Esophagus muscularis mucosa (tissue), 4 donors: Measurements from ENCODE around the gene DDX39A. TPM values are rescaled to one million over a fixed set of nuclear protein-coding genes. Genes with fewer than 3 reads are reported as not detected.
A peak's percentile ranks its signal among the peaks of the same experiment; 100 is the strongest.

Experiments used
- DNase-seq: peaks from one replicate; pipeline ENCODE4 v3.0.0-alpha.2; 2017; ENCODE audit errors: extremely low spot score
- H3K27ac ChIP-seq, 4 donors: fragments of 200-600 bp; sonication (generic); replicated peaks in 1 of 4; 1 replicate in 3 of 4; 2 replicates in 1 of 4; pipeline ENCODE4 v1.5.1; 2016 to 2019; ENCODE audit warnings: mild to moderate bottlenecking in 1 of 4
- H3K27me3 ChIP-seq, 4 donors: fragments of 200-600 bp; sonication (generic); one replicate each; pipeline versions ENCODE4 v1.5.1 to v1.6.0; 2016 to 2019
- H3K36me3 ChIP-seq, 4 donors: fragments of 200-600 bp; sonication (generic); one replicate each; pipeline ENCODE4 v1.5.1; 2016 to 2019
- H3K4me1 ChIP-seq, 4 donors: fragments of 200-600 bp; sonication (generic); one replicate each; pipeline ENCODE4 v1.5.1; 2016 to 2019
- H3K4me3 ChIP-seq, 4 donors: fragments of 200-600 bp; sonication (generic); 1 replicate in 2 of 4; 2 replicates in 2 of 4; pipeline ENCODE4 v1.5.1; 2016 to 2019; ENCODE audit warnings: mild to moderate bottlenecking in 4 of 4, moderate library complexity in 1 of 4
- H3K9me3 ChIP-seq, 4 donors: fragments of 200-600 bp; sonication (generic); 1 replicate in 3 of 4; 2 replicates in 1 of 4; pipeline ENCODE4 v1.5.1; 2016 to 2019
- EP300 ChIP-seq: sonication (generic); formaldehyde crosslinking; IDR thresholded peaks from one replicate; pipeline ENCODE4 v1.6.1; 2017; ENCODE audit warnings: antibody characterized with exemption
- POLR2A ChIP-seq: fragments of 450-650 bp; IDR thresholded peaks from one replicate; pipeline ENCODE4 v1.6.1; 2017; ENCODE audit warnings: antibody characterized with exemption, moderate library complexity, mild to moderate bottlenecking, low read depth
- POLR2AphosphoS5 ChIP-seq, 2 donors: sonication (generic); formaldehyde crosslinking; IDR thresholded peaks; one replicate each; pipeline ENCODE4 v1.6.1; 2017; ENCODE audit warnings: antibody characterized with exemption in 2 of 2
- WGBS: methylation state at CpG from one replicate; pipeline ENCODE4 v1.1.5; 2018; 5-methylcytosine and 5-hydroxymethylcytosine counted together
- intact Hi-C: fragments of 100-400 bp; cut with DNase I; formaldehyde crosslinking; loops from one replicate; pipeline ENCODE4 v1.15.1; 2023
- total RNA-seq, 4 donors: library from RNA; depleted of rRNA; stranded (reverse); fragments of >200 nt; gene quantifications; one replicate each; pipeline versions ENCODE4 v1.1.0 to v1.2.1, GENCODE V29; 2016
- TF ChIP-seq, protein P1 (sequence below), 3 experiments: fragments of 200-600 bp in 2 of 3; fragments of 450-650 bp in 1 of 3; sonication (generic) in 2 of 3; IDR thresholded peaks; one replicate each; pipeline ENCODE4 v1.5.1; 2017 to 2019; ENCODE audit warnings: antibody characterized with exemption in 3 of 3, mild to moderate bottlenecking in 2 of 3, moderate library complexity in 1 of 3

Gene DDX39A
- total RNA-seq, 4 donors from 2014 or later = 39.3 to 56.3 (median 42.1) TPM

GRCh38 chr19:14381689-14382474, 37.3 kb downstream of the DDX39A start:
- Histone ChIP-seq H3K27me3 (no peaks in the 10 kb centered on the region), H3K4me3 (peak overlapping the region; percentile 60 to 76 (median 72)), H3K27ac (peak overlapping the region; percentile 85 to 91 (median 86)), H3K4me1 (peaks cover 48 to 82% (median 75%) of the 10 kb centered on the region in 4 donors), H3K9me3 (no peaks in the 10 kb centered on the region), H3K36me3 (peaks cover 0 to under 1% (median 0%) of the 10 kb centered on the region in 4 donors)
- TF ChIP-seq POLR2AphosphoS5 (IDR thresholded peaks at IDR 0.05) = peak in 1 of 2 donors; percentile 17
- TF ChIP-seq, protein P1, sequence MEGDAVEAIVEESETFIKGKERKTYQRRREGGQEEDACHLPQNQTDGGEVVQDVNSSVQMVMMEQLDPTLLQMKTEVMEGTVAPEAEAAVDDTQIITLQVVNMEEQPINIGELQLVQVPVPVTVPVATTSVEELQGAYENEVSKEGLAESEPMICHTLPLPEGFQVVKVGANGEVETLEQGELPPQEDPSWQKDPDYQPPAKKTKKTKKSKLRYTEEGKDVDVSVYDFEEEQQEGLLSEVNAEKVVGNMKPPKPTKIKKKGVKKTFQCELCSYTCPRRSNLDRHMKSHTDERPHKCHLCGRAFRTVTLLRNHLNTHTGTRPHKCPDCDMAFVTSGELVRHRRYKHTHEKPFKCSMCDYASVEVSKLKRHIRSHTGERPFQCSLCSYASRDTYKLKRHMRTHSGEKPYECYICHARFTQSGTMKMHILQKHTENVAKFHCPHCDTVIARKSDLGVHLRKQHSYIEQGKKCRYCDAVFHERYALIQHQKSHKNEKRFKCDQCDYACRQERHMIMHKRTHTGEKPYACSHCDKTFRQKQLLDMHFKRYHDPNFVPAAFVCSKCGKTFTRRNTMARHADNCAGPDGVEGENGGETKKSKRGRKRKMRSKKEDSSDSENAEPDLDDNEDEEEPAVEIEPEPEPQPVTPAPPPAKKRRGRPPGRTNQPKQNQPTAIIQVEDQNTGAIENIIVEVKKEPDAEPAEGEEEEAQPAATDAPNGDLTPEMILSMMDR (IDR thresholded peaks at IDR 0.05) = no peak
- intact Hi-C loops = no loop called here
- WGBS = 41% methylated on average over 13 of the region's 18 CpGs
- no peak for DNase-seq

- no peaks in the 10 kb centered on the region for H3K27me3 ChIP-seq
- intact Hi-C loops = no loop called here
- no peak overlapping the region for H3K4me3 ChIP-seq
- WGBS = 38% methylated on average over 9 of the region's 9 CpGs
- H3K4me1 ChIP-seq = peaks cover 57 to 90% (median 85%) of the 10 kb centered on the region in 4 donors
- no peaks in the 10 kb centered on the region for H3K36me3 ChIP-seq
- H3K27ac ChIP-seq = peak overlapping the region; percentile 85 to 91 (median 86)
- no peaks in the 10 kb centered on the region for H3K9me3 ChIP-seq
- TF ChIP-seq EP300 (no peak), POLR2A (no peak), POLR2AphosphoS5 (IDR thresholded peaks at IDR 0.05) (no peak)
- TF ChIP-seq, protein P1 (IDR thresholded peaks at IDR 0.05) = no peak
- DNase-seq = no peak
These were observed 39.7 kb downstream of the DDX39A start for GRCh38 chr19:14379294-14380065.

DNA sequence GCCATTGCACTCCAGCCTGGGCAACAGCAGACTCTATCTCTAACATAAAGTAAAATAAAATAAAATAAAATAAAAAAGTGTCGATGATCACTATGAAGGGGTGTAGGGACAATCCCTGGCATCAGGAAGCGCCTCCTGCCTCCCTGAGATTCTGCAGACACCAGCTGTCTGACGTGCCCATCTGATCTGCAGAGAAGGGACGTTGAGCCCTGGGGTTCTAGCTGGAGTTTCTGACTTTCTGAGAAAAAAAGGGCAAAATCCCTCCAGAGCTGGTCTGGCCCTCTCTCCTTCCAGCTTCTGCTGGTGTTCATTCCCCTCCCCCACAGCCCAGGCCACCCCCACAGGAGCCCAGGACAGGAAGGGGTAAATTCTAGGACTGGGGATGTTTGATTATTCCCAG, 40.3 kb downstream of the DDX39A start:
- intact Hi-C loops = no loop called here
- Histone ChIP-seq H3K36me3 (no peaks in the 10 kb centered on the region), H3K9me3 (no peaks in the 10 kb centered on the region), H3K27me3 (no peaks in the 10 kb centered on the region), H3K27ac (peak overlapping the region; percentile 85 to 91 (median 86)), H3K4me3 (no peak overlapping the region), H3K4me1 (peaks cover 51 to 84% (median 82%) of the 10 kb centered on the region in 4 donors)
- no peak for DNase-seq
- WGBS = 61% methylated on average over 4 of the region's 4 CpGs
- no peak for TF ChIP-seq EP300
- TF ChIP-seq, protein P1 (IDR thresholded peaks at IDR 0.05) = no peak
- no peak for TF ChIP-seq POLR2AphosphoS5 (IDR thresholded peaks at IDR 0.05)
- no peak for TF ChIP-seq POLR2A

DNA sequence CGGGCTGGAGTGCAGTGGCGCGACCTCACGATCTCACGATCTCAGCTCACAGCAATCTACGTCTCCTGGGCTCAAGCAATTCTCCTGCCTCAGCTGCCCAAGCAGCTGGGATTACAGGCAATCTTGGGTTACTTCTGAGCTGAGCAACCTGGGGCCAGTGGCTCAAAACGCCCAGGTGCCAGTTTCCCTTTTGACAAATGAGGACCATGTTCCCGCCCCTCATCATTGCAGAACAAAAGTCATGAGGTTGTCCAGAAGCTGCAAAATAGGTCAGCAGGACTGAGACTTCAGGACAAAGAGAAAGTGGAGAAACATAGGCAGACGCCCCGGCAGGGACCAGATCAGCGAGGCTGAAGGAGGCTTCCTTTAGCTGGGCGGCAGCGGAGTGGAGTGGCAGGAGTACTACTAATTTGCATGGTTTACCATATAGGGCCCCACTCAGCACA, 41.2 kb downstream of the DDX39A start:
- Histone ChIP-seq H3K4me3 (peak overlapping the region; percentile 15 to 40 (median 29)), H3K27ac (peak overlapping the region; percentile 57 to 91 (median 86)), H3K9me3 (no peaks in the 10 kb centered on the region), H3K27me3 (no peaks in the 10 kb centered on the region), H3K36me3 (no peaks in the 10 kb centered on the region), H3K4me1 (peaks cover 41 to 74% (median 72%) of the 10 kb centered on the region in 4 donors)
- 67% methylated on average over 11 of the region's 13 CpGs for WGBS
- TF ChIP-seq EP300 = no peak
- TF ChIP-seq, protein P1 (IDR thresholded peaks at IDR 0.05) = no peak
- no peak for TF ChIP-seq POLR2A
- TF ChIP-seq POLR2AphosphoS5 (IDR thresholded peaks at IDR 0.05) = no peak
- intact Hi-C loops = no loop called here
- DNase-seq = no peak
